Subcutaneous abdominal adipose tissue (tissue), 5 donors: ENCODE measurements around the gene FBXL19.
A peak's percentile ranks its signal among the peaks of the same experiment; 100 is the strongest.
"Not testable (repeated sequence)": the region's sequence is repeated elsewhere in the genome, so short reads cannot be mapped to it uniquely, and the experiment has no call there.

Experiments used
- H3K27ac ChIP-seq: one replicate; pipeline ENCODE4 v1.7.0; 2013; ENCODE audit warnings: low read depth, mild to moderate bottlenecking, inconsistent platforms, low read length, moderate library complexity
- H3K27me3 ChIP-seq, 5 donors: one replicate each; pipeline ENCODE4 v1.7.0; 2013; ENCODE audit warnings: low read length in 5 of 5, inconsistent platforms in 1 of 5; ENCODE audit not compliant: control insufficient read depth in 5 of 5, insufficient read depth in 4 of 5
- H3K36me3 ChIP-seq, 5 donors: one replicate each; pipeline ENCODE4 v1.7.0; 2013; ENCODE audit warnings: low read length in 5 of 5; ENCODE audit not compliant: control insufficient read depth in 5 of 5, insufficient read depth in 5 of 5
- H3K4me1 ChIP-seq, 5 donors: one replicate each; pipeline ENCODE4 v1.7.0; 2013; ENCODE audit warnings: low read length in 5 of 5, mild to moderate bottlenecking in 3 of 5, moderate library complexity in 1 of 5; ENCODE audit not compliant: control insufficient read depth in 5 of 5, insufficient read depth in 5 of 5
- H3K4me3 ChIP-seq, 5 donors: one replicate each; pipeline ENCODE4 v1.7.0; 2013; ENCODE audit warnings: low read length in 5 of 5, low read depth in 1 of 5
- H3K9ac ChIP-seq, 5 donors: one replicate each; pipeline ENCODE4 v1.7.0; 2013; ENCODE audit warnings: low read length in 5 of 5, mild to moderate bottlenecking in 4 of 5, moderate library complexity in 3 of 5
- H3K9me3 ChIP-seq, 5 donors: one replicate each; pipeline ENCODE4 v1.7.0; 2013; ENCODE audit warnings: low read length in 5 of 5; ENCODE audit not compliant: control insufficient read depth in 5 of 5
- donor health status: healthy.
- donor health status: healthy.
- donor health status: healthy.
- donor health status: healthy.
- donor health status: healthy.

FBXL19 gene

GRCh38 chr16:30886145-30886544, 37.2 kb upstream of the FBXL19 start:
- no peaks in the 10 kb centered on the region for H3K4me1 ChIP-seq
- H3K9ac ChIP-seq: no peak overlapping the region
- H3K36me3 ChIP-seq: peaks cover 0 to 60% (median 42%) of the 10 kb centered on the region in 5 donors
- H3K4me3 ChIP-seq: no peak overlapping the region
- H3K27me3 ChIP-seq: no peaks in the 10 kb centered on the region
- H3K27ac ChIP-seq: no peak overlapping the region
- no peaks in the 10 kb centered on the region for H3K9me3 ChIP-seq

- peaks cover 1 to 7% (median 7%) of the 10 kb centered on the region in 5 donors for H3K4me1 ChIP-seq
- no peaks in the 10 kb centered on the region for H3K27me3 ChIP-seq
- peaks cover 0 to 55% (median 32%) of the 10 kb centered on the region in 5 donors for H3K36me3 ChIP-seq
- H3K27ac ChIP-seq: no peak overlapping the region
- no peak overlapping the region for H3K4me3 ChIP-seq
- no peaks in the 10 kb centered on the region for H3K9me3 ChIP-seq
- no peak overlapping the region for H3K9ac ChIP-seq
Measured at GRCh38 chr16:30887927-30888326, 35.4 kb upstream of the FBXL19 start.

GRCh38 chr16:30888856-30889499, 34.4 kb upstream of the FBXL19 start:
- Histone ChIP-seq H3K4me3 (no peak overlapping the region), H3K27ac (no peak overlapping the region), H3K27me3 (no peaks in the 10 kb centered on the region), H3K9ac (peak overlapping the region in 2 of 5 donors; percentile 20 to 41), H3K4me1 (peaks cover 2 to 15% (median 14%) of the 10 kb centered on the region in 5 donors), H3K36me3 (peaks cover 0 to 54% (median 32%) of the 10 kb centered on the region in 5 donors), H3K9me3 (no peaks in the 10 kb centered on the region)

- H3K4me1 ChIP-seq: peaks cover 2 to 22% (median 20%) of the 10 kb centered on the region in 5 donors
- H3K4me3 ChIP-seq: no peak overlapping the region
- H3K36me3 ChIP-seq: peaks cover 0 to 52% (median 32%) of the 10 kb centered on the region in 5 donors
- no peaks in the 10 kb centered on the region for H3K9me3 ChIP-seq
- H3K9ac ChIP-seq: no peak overlapping the region
- no peak overlapping the region for H3K27ac ChIP-seq
- H3K27me3 ChIP-seq: no peaks in the 10 kb centered on the region
Measured at GRCh38 chr16:30889721-30890120, 33.7 kb upstream of the FBXL19 start.

- not testable (repeated sequence) for H3K27me3 ChIP-seq, H3K4me3 ChIP-seq, H3K27ac ChIP-seq, H3K9ac ChIP-seq, H3K9me3 ChIP-seq
- Histone ChIP-seq H3K4me1 (peaks cover 2 to 37% (median 35%) of the 10 kb centered on the region in 5 donors), H3K36me3 (peaks cover 0 to 39% (median 21%) of the 10 kb centered on the region in 5 donors)
Measured at GRCh38 chr16:30891043-30891823, 32.1 kb upstream of the FBXL19 start.

- H3K36me3 ChIP-seq: peaks cover 0 to 27% (median 12%) of the 10 kb centered on the region in 5 donors
- H3K27ac ChIP-seq: peak overlapping the region; percentile 62
Measured at GRCh38 chr16:30892670-30893416, 30.5 kb upstream of the FBXL19 start.

GRCh38 chr16:30893417-30893743, 30.0 kb upstream of the FBXL19 start:
- H3K27me3 ChIP-seq: no peaks in the 10 kb centered on the region
- H3K9ac ChIP-seq: peak overlapping the region; percentile 81 to 100 (median 97)
- H3K4me1 ChIP-seq: peaks cover 2 to 48% (median 44%) of the 10 kb centered on the region in 5 donors
- H3K9me3 ChIP-seq: no peaks in the 10 kb centered on the region
- peak overlapping the region; percentile 62 for H3K27ac ChIP-seq
- peak overlapping the region; percentile 62 to 98 (median 95) for H3K4me3 ChIP-seq
- H3K36me3 ChIP-seq: peaks cover 0 to 24% (median 11%) of the 10 kb centered on the region in 5 donors

More at GRCh38 chr16:30892670-30893416, 30.5 kb upstream of the FBXL19 start:
- Histone ChIP-seq H3K9me3 (no peaks in the 10 kb centered on the region), H3K4me3 (peak overlapping the region; percentile 62 to 98 (median 95)), H3K9ac (peak overlapping the region; percentile 81 to 100 (median 97)), H3K4me1 (peaks cover 2 to 48% (median 44%) of the 10 kb centered on the region in 5 donors), H3K27me3 (no peaks in the 10 kb centered on the region)

GRCh38 chr16:30893744-30894539, 29.4 kb upstream of the FBXL19 start, which contains the start of gene BCL7C:
BCL7C (minus strand) TSS chr16:30894077; CDS start chr16:30893944, 133 bp downstream.
- peak within 1 kb of the TSS; percentile 81 to 100 (median 97) for H3K9ac ChIP-seq
- H3K36me3 ChIP-seq: peaks cover 0 to 19% (median 7%) of the 10 kb centered on the region in 5 donors
- H3K4me1 ChIP-seq: peaks cover 2 to 48% (median 44%) of the 10 kb centered on the region in 5 donors
- H3K9me3 ChIP-seq: no peaks in the 10 kb centered on the region
- H3K27ac ChIP-seq: peak within 1 kb of the TSS; percentile 89
- peak within 1 kb of the TSS; percentile 62 to 98 (median 95) for H3K4me3 ChIP-seq
- no peaks in the 10 kb centered on the region for H3K27me3 ChIP-seq
